Brain microvascular endothelial cell (primary cell): ENCODE results near the gene TNIK.

Experiments used
- DNase-seq: peaks from one replicate; pipeline ENCODE4 v3.0.0-alpha.2; 2020
- H3K27ac ChIP-seq: fragments of 250-450 bp; sonication (Bioruptor Pico); 2 replicates; pipeline ENCODE4 v1.5.1; 2020; ENCODE audit warnings: mild to moderate bottlenecking, moderate library complexity
- H3K27me3 ChIP-seq: fragments of 250-450 bp; sonication (Bioruptor Pico); replicated peaks from 2 replicates; pipeline ENCODE4 v1.5.1; 2020; ENCODE audit warnings: mild to moderate bottlenecking
- H3K36me3 ChIP-seq: fragments of 250-450 bp; sonication (Bioruptor Pico); replicated peaks from 2 replicates; pipeline ENCODE4 v1.5.1; 2020; ENCODE audit warnings: mild to moderate bottlenecking
- H3K4me3 ChIP-seq: 2 replicates; pipeline ENCODE4 v1.5.1; 2011; ENCODE audit warnings: low read depth, mild to moderate bottlenecking, control low read depth, low read length, moderate library complexity
- in situ Hi-C: cut with HindIII; loops from 2 replicates; pipeline ENCODE4 v1.10.0; 2017; ENCODE audit warnings: low sequenced_read_pairs, low pct_ligation_motif_present
- TF ChIP-seq, protein P1 (sequence below): IDR thresholded peaks from 2 replicates; pipeline ENCODE4 v1.5.1; 2011; ENCODE audit warnings: low read depth, mild to moderate bottlenecking, moderate library complexity, low read length, control low read depth, inconsistent platforms; ENCODE audit errors: missing control alignments

Gene TNIK

DNA sequence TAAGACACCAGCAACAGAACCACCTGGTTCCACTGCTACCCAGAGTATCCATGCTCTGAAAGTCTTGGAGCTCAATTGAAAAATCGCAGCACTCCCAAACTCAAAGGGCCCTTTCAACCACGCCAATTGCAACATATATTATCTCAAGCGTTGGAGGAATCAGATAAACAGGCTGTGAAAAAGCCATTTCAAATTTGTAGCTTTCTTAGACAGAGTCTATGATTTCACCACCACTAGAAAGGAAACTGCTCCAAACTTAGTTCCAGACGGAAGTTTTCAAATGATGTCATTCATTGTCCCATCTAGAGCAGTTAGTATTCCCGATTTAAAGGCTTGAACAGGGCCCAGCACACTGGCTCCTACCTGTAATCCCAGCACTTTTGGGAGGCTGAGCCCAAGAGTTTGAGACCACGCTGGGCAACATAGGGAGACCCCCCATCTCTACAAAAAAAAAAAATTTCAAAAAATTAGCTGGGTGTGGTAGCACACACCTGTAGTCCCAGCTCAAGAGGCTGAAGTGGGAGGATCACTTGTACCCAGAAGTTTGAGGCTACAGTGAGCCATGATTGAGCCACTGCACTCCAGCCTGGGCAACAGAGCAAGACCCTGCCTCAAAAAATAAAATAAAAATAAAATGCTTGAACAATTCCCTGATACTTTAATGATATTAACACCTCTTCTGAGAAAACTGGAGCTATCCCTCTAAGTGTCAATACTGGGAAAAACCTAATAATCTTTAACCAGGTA is 16.8 kb downstream of the TNIK start:
- no peak overlapping the region for H3K4me3 ChIP-seq
- H3K27me3 ChIP-seq: no peaks in the 10 kb centered on the region
- in situ Hi-C loops: no loop called here
- H3K27ac ChIP-seq: no peak overlapping the region
- TF ChIP-seq, protein P1, sequence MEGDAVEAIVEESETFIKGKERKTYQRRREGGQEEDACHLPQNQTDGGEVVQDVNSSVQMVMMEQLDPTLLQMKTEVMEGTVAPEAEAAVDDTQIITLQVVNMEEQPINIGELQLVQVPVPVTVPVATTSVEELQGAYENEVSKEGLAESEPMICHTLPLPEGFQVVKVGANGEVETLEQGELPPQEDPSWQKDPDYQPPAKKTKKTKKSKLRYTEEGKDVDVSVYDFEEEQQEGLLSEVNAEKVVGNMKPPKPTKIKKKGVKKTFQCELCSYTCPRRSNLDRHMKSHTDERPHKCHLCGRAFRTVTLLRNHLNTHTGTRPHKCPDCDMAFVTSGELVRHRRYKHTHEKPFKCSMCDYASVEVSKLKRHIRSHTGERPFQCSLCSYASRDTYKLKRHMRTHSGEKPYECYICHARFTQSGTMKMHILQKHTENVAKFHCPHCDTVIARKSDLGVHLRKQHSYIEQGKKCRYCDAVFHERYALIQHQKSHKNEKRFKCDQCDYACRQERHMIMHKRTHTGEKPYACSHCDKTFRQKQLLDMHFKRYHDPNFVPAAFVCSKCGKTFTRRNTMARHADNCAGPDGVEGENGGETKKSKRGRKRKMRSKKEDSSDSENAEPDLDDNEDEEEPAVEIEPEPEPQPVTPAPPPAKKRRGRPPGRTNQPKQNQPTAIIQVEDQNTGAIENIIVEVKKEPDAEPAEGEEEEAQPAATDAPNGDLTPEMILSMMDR: no peak
- no peaks in the 10 kb centered on the region for H3K36me3 ChIP-seq
- DNase-seq: no peak

DNA sequence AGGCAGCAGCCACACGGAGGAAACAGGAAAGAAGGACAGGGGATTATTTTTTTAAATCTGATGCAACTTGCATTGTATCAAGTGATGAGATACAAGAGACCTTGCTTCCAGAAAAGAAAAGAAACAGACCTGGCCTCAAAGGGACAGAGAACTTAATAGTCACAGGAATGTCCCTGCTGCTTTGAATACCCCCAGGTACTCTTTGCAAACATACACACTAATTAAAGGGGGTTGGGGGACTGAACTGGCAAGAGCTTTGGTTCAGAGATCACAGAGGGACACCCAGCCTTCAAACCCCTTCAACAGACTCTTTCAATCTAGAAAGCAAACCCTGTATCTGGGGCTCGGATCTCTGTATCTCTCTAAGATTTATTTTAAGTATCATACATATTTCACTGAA is 18.0 kb downstream of the TNIK start:
- H3K4me3 ChIP-seq: no peak overlapping the region
- no peak overlapping the region for H3K27ac ChIP-seq
- in situ Hi-C loops: no loop called here
- TF ChIP-seq, protein P1: no peak
- DNase-seq: no peak
- H3K27me3 ChIP-seq: no peaks in the 10 kb centered on the region
- H3K36me3 ChIP-seq: no peaks in the 10 kb centered on the region

DNA sequence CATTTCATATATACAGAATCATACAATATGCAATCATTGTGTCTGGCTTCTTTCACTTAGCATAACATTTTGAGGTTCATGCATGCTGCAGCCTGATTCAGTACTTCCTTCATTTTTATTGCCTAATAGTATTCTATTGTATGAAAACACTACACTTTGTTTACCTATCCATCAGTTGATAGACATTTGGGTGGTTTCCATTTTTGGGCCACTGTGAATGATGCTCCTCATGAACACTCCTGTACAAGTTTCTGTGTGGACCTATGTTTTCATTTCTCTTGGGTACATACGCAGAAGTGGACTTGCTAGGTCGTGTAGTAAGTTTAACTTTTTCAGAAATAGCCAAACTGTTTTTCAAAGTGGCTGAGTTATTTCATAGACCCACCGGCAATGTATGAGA is 18.8 kb downstream of the TNIK start:
- no peak for DNase-seq
- no peak overlapping the region for H3K4me3 ChIP-seq
- TF ChIP-seq, protein P1: no peak
- in situ Hi-C loops: no loop called here
- H3K27ac ChIP-seq: no peak overlapping the region
- H3K36me3 ChIP-seq: no peaks in the 10 kb centered on the region
- H3K27me3 ChIP-seq: no peaks in the 10 kb centered on the region

DNA sequence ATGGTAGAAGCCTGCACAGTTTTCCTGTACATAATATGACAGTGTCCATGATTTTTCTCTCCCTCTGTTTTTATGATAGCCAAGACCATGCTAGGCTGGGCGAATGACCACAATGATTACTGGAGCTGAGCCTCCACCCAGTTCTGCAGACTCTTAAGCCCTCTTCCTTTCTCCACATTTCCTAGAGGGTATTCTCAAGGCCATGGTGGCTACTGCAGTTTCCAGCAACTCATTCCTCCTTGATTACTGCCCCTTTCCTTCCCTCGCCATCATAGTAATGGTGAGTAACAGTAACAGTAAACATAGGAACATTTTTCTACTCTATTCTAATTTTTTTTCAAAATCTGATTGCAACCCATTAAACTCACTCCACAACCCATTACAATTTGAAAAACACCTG is 20.2 kb downstream of the TNIK start:
- TF ChIP-seq, protein P1: no peak
- Histone ChIP-seq H3K27me3 (no peaks in the 10 kb centered on the region), H3K27ac (no peak overlapping the region), H3K4me3 (no peak overlapping the region), H3K36me3 (no peaks in the 10 kb centered on the region)
- in situ Hi-C loops: no loop called here
- DNase-seq: no peak

DNA sequence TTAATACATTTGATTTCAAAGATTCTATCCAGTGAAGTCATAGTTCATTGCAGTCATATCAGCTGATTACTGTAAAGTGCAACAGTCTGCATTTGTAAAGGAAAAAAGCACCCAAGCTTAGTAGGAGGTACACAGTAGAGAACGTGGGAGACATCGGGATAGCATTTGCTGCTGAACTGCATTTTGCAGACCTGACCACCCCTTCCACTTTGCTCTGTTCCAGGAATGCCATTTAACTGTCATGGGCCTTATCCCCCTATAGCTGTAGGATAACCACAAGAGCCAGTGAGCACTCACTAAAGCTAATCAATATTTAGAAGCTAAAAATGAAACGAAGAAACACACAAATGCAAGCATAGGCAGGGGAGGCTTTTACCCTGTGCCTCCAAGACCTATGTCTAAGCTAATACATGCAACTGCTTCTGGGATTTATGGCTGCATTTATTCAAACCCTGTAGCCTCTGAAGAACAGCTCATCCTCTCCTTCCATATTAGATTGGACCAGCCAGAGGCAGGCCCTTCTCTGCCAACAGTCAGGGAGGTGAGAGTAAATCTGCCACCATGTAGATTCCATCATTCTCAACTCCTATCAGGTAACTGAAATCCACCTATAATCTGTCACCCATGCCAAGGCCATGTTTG is 23.0 kb downstream of the TNIK start:
- TF ChIP-seq, protein P1: no peak
- in situ Hi-C loops: no loop called here
- DNase-seq: no peak
- Histone ChIP-seq H3K27ac (no peak overlapping the region), H3K4me3 (no peak overlapping the region), H3K27me3 (no peaks in the 10 kb centered on the region), H3K36me3 (no peaks in the 10 kb centered on the region)

DNA sequence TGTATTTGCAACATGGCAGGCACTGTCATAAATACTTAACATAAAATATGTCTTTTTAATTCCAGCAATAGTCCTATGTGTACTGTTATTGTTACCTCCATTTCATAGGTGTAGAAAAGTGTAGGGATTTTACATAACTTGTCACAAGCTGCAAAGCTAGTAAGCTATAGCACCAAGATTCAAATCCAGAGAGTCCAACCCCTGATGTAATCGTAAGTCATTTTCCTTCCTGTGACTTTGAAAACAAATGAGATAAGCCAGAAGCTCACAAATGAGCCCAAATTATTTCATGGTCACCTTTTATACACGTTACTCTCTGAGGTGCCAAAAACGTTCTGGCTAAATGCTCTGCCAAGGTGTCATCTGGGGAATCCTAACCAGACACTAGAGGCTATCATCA is 23.8 kb downstream of the TNIK start:
- TF ChIP-seq, protein P1: no peak
- no peaks in the 10 kb centered on the region for H3K27me3 ChIP-seq
- no peak overlapping the region for H3K4me3 ChIP-seq
- no peaks in the 10 kb centered on the region for H3K36me3 ChIP-seq
- H3K27ac ChIP-seq: no peak overlapping the region
- in situ Hi-C loops: no loop called here
- DNase-seq: no peak
